Mesenchymal stem cell (in vitro differentiated cells and primary cell): ENCODE data around the gene CLDN11.
A peak's percentile ranks its signal among the peaks of the same experiment; 100 is the strongest.

Experiments
- DNase-seq: peaks from one replicate; pipeline ENCODE4 v3.0.0-alpha.2; 2013
- H2AFZ ChIP-seq: one replicate; pipeline ENCODE4 v1.6.1; 2013; ENCODE audit warnings: low read depth, mild to moderate bottlenecking, control low read depth, inconsistent platforms, low read length, moderate library complexity
- H2AK5ac ChIP-seq: 2 replicates; pipeline ENCODE4 v1.6.1; 2013; ENCODE audit warnings: low read length, moderate library complexity, mild to moderate bottlenecking, inconsistent platforms; ENCODE audit not compliant: severe bottlenecking
- H2BK120ac ChIP-seq: one replicate; pipeline ENCODE4 v1.6.1; 2013; ENCODE audit warnings: low read depth, mild to moderate bottlenecking, inconsistent platforms, low read length, moderate library complexity
- H2BK12ac ChIP-seq, 2 experiments: one replicate each; pipeline ENCODE4 v1.6.1; 2013; ENCODE audit warnings: inconsistent platforms in 2 of 2, low read length in 2 of 2, mild to moderate bottlenecking in 2 of 2, moderate library complexity in 2 of 2, control low read depth in 1 of 2
- H2BK15ac ChIP-seq: one replicate; pipeline ENCODE4 v1.6.1; 2013; ENCODE audit warnings: mild to moderate bottlenecking, low read depth, inconsistent platforms; ENCODE audit not compliant: poor library complexity, severe bottlenecking
- H2BK5ac ChIP-seq: 2 replicates; pipeline ENCODE4 v1.6.1; 2013; ENCODE audit warnings: low read depth, mild to moderate bottlenecking, low read length, control low read depth, inconsistent platforms; ENCODE audit not compliant: poor library complexity, severe bottlenecking
- H3K14ac ChIP-seq, 2 experiments: one replicate each; pipeline ENCODE4 v1.6.1; 2013; ENCODE audit warnings: inconsistent platforms in 2 of 2, low read length in 2 of 2, control low read depth in 1 of 2, mild to moderate bottlenecking in 1 of 2, moderate library complexity in 1 of 2
- H3K18ac ChIP-seq, 2 experiments: one replicate each; pipeline ENCODE4 v1.6.1; 2013; ENCODE audit warnings: inconsistent platforms in 2 of 2, low read length in 2 of 2, control low read depth in 1 of 2, low read depth in 1 of 2, mild to moderate bottlenecking in 1 of 2
- H3K23ac ChIP-seq, 2 experiments: one replicate each; pipeline ENCODE4 v1.6.1; 2013; ENCODE audit warnings: inconsistent platforms in 2 of 2, low read length in 2 of 2, mild to moderate bottlenecking in 2 of 2, moderate library complexity in 2 of 2, control low read depth in 1 of 2
- H3K27ac ChIP-seq: 2 replicates; pipeline ENCODE4 v1.5.1; 2013; ENCODE audit warnings: mild to moderate bottlenecking, moderate library complexity, low read length, control low read depth, inconsistent platforms; ENCODE audit not compliant: poor library complexity, severe bottlenecking
- H3K27me3 ChIP-seq, 2 experiments: 2 replicates each; pipeline versions ENCODE4 v1.6.1 to v1.7.0; 2013; ENCODE audit warnings: low read length in 2 of 2, mild to moderate bottlenecking in 2 of 2, moderate library complexity in 2 of 2, control low read depth in 1 of 2, inconsistent platforms in 1 of 2; ENCODE audit not compliant: control insufficient read depth in 1 of 2, insufficient read depth in 1 of 2
- H3K36me3 ChIP-seq, 2 experiments: 2 replicates each; pipeline versions ENCODE4 v1.6.1 to v1.7.0; 2013; ENCODE audit warnings: low read length in 2 of 2, control low read depth in 1 of 2, inconsistent platforms in 1 of 2, low read depth in 1 of 2, mild to moderate bottlenecking in 1 of 2; ENCODE audit not compliant: insufficient read depth in 2 of 2, control insufficient read depth in 1 of 2
- H3K4ac ChIP-seq, 2 experiments: one replicate each; pipeline ENCODE4 v1.6.1; 2013; ENCODE audit warnings: inconsistent platforms in 2 of 2, low read length in 2 of 2, mild to moderate bottlenecking in 2 of 2, moderate library complexity in 2 of 2, control low read depth in 1 of 2, low read depth in 1 of 2
- H3K4me1 ChIP-seq: 2 replicates; pipeline ENCODE4 v1.6.1; 2013; ENCODE audit warnings: low read depth, low read length, control low read depth; ENCODE audit not compliant: control insufficient read depth, insufficient read depth
- H3K4me2 ChIP-seq: 2 replicates; pipeline ENCODE4 v1.6.1; 2013; ENCODE audit warnings: low read length, mild to moderate bottlenecking, inconsistent platforms; ENCODE audit not compliant: poor library complexity, severe bottlenecking
- H3K4me3 ChIP-seq, 2 experiments: 2 replicates each; pipeline versions ENCODE4 v1.5.1 to v1.7.0; 2013; ENCODE audit warnings: low read length in 2 of 2, mild to moderate bottlenecking in 2 of 2, control low read depth in 1 of 2, low read depth in 1 of 2; ENCODE audit not compliant: insufficient read depth in 1 of 2
- H3K79me1 ChIP-seq: replicated peaks from 2 replicates; pipeline ENCODE4 v1.6.1; 2013; ENCODE audit warnings: mild to moderate bottlenecking, control low read depth, low read length, inconsistent platforms; ENCODE audit not compliant: poor library complexity, severe bottlenecking
- H3K9ac ChIP-seq: 2 replicates; pipeline ENCODE4 v1.7.0; 2013; ENCODE audit warnings: mild to moderate bottlenecking, low read length, moderate library complexity
- H3K9me3 ChIP-seq: 2 replicates; pipeline ENCODE4 v1.7.0; 2013; ENCODE audit warnings: mild to moderate bottlenecking, low read length; ENCODE audit not compliant: control insufficient read depth
- H4K8ac ChIP-seq: one replicate; pipeline ENCODE4 v1.6.1; 2013; ENCODE audit warnings: inconsistent platforms, mild to moderate bottlenecking, low read length, moderate library complexity
- H4K91ac ChIP-seq: one replicate; pipeline ENCODE4 v1.6.1; 2013; ENCODE audit warnings: mild to moderate bottlenecking, low read length, inconsistent platforms
- WGBS: methylation state at CpG from one replicate; pipeline ENCODE4 v1.1.7; 2013; ENCODE audit warnings: mixed read lengths; 5-methylcytosine and 5-hydroxymethylcytosine counted together

The CLDN11 gene

DNA sequence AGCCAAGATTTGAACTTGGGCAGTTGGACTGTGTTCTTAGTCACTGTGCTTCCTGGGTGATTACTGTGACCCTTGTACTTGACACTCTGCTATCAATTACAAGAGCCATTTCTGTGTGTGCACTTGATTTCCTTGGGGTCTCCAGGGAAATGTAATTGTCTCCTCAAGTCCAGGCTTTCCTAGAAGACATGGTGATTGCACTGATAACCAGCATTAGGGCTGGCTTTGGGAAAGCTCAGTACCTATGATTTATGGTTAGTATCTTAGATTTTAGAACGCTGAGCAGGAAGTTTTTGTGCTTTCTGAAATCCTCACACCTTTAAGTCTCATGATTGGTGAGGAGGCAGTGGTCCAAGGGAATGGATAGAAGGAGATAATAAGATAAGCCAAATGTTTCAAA, 1.6 kb upstream of the CLDN11 start:
- H2BK12ac ChIP-seq: peak overlapping the region in 1 of 2 experiments; percentile 58
- H2AFZ ChIP-seq: no peak overlapping the region
- no peak overlapping the region for H3K4ac ChIP-seq
- no peaks in the 10 kb centered on the region for H3K27me3 ChIP-seq
- no peak overlapping the region for H2BK15ac ChIP-seq
- peaks cover 17 to 19% of the 10 kb centered on the region in 2 experiments for H3K36me3 ChIP-seq
- H3K9me3 ChIP-seq: no peaks in the 10 kb centered on the region
- no peak for DNase-seq
- H3K23ac ChIP-seq: no peak overlapping the region
- no peak overlapping the region for H3K4me3 ChIP-seq
- no peak overlapping the region for H3K14ac ChIP-seq
- H4K8ac ChIP-seq: no peak overlapping the region
- H3K27ac ChIP-seq: no peak overlapping the region
- H2AK5ac ChIP-seq: no peak overlapping the region
- no peak overlapping the region for H3K4me2 ChIP-seq
- H3K9ac ChIP-seq: no peak overlapping the region
- H3K79me1 ChIP-seq: no peaks in the 10 kb centered on the region
- H3K18ac ChIP-seq: no peak overlapping the region
- H2BK120ac ChIP-seq: no peak overlapping the region
- H3K4me1 ChIP-seq: peaks cover 2% of the 10 kb centered on the region
- 38% methylated on average over 1 of the region's 1 CpG for WGBS
- no peak overlapping the region for H2BK5ac ChIP-seq
- H4K91ac ChIP-seq: no peak overlapping the region

DNA sequence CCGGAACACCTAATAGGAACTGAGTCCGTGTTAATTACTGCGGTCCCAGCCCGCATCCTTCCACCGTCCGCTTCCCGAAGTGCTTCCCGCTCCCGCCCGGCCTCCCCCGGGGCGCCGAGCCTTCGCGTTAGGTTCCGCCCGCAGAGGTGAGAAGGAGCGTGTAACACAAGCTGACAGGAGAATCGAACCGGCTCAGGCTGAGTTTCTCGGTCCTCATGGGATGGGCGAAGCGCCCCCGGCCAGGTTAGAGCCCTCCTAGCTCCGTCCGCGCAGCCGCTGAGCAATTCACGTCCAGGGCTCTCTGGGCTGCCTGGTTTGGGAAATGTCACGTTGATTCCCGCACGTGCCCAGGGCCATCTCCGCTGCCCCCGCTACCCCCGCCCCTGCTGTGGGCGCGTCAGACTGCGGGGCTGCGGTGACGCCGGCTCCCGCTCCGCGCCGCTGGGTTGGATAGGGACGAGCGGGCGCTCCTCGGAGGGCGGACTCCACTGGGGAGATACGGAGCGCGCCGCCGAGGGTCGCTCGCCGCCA, 954 bp downstream of the CLDN11 start:
- H3K9me3 ChIP-seq: no peaks in the 10 kb centered on the region
- H2BK5ac ChIP-seq: no peak overlapping the region
- no peak overlapping the region for H4K91ac ChIP-seq
- H3K4me2 ChIP-seq: no peak overlapping the region
- H3K9ac ChIP-seq: peak overlapping the region; percentile 94
- H2BK15ac ChIP-seq: peak overlapping the region; percentile 82
- peak overlapping the region; percentile 38 to 71 for H3K18ac ChIP-seq
- H2AK5ac ChIP-seq: no peak overlapping the region
- H3K14ac ChIP-seq: no peak overlapping the region
- no peak overlapping the region for H2AFZ ChIP-seq
- no peaks in the 10 kb centered on the region for H3K79me1 ChIP-seq
- peak overlapping the region in 1 of 2 experiments; percentile 93 for H3K4me3 ChIP-seq
- H4K8ac ChIP-seq: peak overlapping the region; percentile 7
- no peak overlapping the region for H3K27ac ChIP-seq
- peaks cover 22 to 41% of the 10 kb centered on the region in 2 experiments for H3K36me3 ChIP-seq
- H3K4me1 ChIP-seq: peaks cover 3% of the 10 kb centered on the region
- peak; percentile 60 for DNase-seq
- no peak overlapping the region for H2BK120ac ChIP-seq
- no peaks in the 10 kb centered on the region for H3K27me3 ChIP-seq
- 62% methylated on average over 58 of the region's 58 CpGs for WGBS
- H2BK12ac ChIP-seq: peak overlapping the region in 1 of 2 experiments; percentile 6
- peak overlapping the region in 1 of 2 experiments; percentile 14 for H3K23ac ChIP-seq
- H3K4ac ChIP-seq: no peak overlapping the region

DNA sequence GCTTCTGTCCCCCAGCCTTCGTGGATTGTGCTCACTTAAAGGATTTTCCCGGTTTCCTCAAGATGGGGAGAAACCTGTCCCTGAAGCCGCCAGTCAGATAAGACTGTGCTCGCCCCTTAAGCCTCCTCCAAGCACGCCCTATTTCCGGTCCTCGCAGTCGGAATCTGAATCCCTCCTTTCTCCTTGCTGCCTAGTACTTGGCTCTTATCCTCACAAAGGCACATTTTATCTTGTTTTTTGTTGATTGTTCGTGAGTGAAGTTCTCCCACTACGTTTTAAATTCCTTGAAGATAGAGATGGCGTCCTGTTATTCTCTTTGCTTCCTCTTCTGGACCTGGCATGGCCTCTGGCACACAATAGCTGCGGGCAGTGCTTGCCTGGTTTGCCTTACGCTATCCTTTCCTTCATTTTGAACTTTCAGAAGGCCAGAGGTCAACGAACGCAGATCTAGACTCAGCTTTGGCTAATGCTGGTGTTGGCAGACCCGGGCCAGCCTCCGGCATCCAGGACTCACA, 1.7 kb downstream of the CLDN11 start:
- Histone ChIP-seq H3K9me3 (no peaks in the 10 kb centered on the region), H3K79me1 (no peaks in the 10 kb centered on the region), H3K36me3 (peaks cover 22 to 48% of the 10 kb centered on the region in 2 experiments), H3K4me3 (peak overlapping the region in 1 of 2 experiments; percentile 93), H4K8ac (peak overlapping the region; percentile 27), H2BK5ac (no peak overlapping the region), H3K27me3 (no peaks in the 10 kb centered on the region), H3K9ac (peak overlapping the region; percentile 94), H3K27ac (no peak overlapping the region), H2AFZ (peak overlapping the region; percentile 19), H2AK5ac (no peak overlapping the region), H3K4me1 (peaks cover 3% of the 10 kb centered on the region), H4K91ac (peak overlapping the region; percentile 30), H2BK15ac (no peak overlapping the region), H3K4me2 (no peak overlapping the region), H3K18ac (peak overlapping the region; percentile 14 to 40), H2BK120ac (no peak overlapping the region), H3K4ac (peak overlapping the region in 1 of 2 experiments; percentile 26), H2BK12ac (peak overlapping the region; percentile 6 to 22), H3K23ac (no peak overlapping the region), H3K14ac (no peak overlapping the region)
- WGBS: 77% methylated on average over 17 of the region's 17 CpGs
- peak; percentile 40 for DNase-seq

DNA sequence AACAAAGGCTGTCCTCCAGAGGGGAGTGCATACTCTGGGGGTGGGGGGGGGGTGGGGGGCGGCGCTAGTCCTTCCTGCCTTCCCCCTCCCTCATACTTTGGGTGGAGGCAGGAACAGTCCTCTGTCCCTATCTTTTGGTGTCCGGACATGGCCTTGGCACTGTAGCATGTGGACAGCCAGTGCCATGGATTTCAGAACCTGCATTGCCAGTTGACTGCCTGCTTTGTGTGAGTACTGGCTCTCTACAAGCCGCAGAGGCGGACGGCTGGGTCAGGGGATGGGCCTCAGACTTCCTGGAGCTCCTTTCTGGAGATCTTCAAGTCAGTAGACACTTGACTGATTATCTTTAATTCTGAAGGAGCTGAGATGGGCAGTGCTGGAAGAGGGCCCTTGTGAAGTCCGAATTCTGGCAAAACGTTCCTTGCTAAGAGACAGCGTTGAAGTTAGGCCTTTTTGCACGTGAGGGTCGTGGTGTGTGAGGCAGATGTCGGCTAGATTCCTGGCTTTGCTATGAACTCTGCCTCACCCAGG, 2.5 kb downstream of the CLDN11 start:
- Histone ChIP-seq H2BK5ac (no peak overlapping the region), H2AK5ac (no peak overlapping the region), H3K4ac (peak overlapping the region in 1 of 2 experiments; percentile 13), H2BK15ac (no peak overlapping the region), H3K23ac (no peak overlapping the region), H3K4me3 (peak overlapping the region in 1 of 2 experiments; percentile 93), H3K9me3 (no peaks in the 10 kb centered on the region), H3K4me2 (no peak overlapping the region), H3K27me3 (no peaks in the 10 kb centered on the region), H2AFZ (no peak overlapping the region), H3K79me1 (no peaks in the 10 kb centered on the region), H4K91ac (peak overlapping the region; percentile 66), H3K9ac (peak overlapping the region; percentile 94), H3K27ac (no peak overlapping the region), H3K14ac (no peak overlapping the region), H2BK12ac (peak overlapping the region in 1 of 2 experiments; percentile 23), H3K36me3 (peaks cover 22 to 56% of the 10 kb centered on the region in 2 experiments), H3K18ac (no peak overlapping the region), H2BK120ac (no peak overlapping the region), H4K8ac (no peak overlapping the region), H3K4me1 (peaks cover 3% of the 10 kb centered on the region)
- 76% methylated on average over 12 of the region's 12 CpGs for WGBS
- DNase-seq: peak; percentile 43
